ENCODE measurements around the gene SYNE3. TPM values are rescaled to one million over a fixed set of nuclear protein-coding genes. Genes with fewer than 3 reads are reported as not detected.
A peak's percentile ranks its signal among the peaks of the same experiment; 100 is the strongest.

SYNE3 gene
- total and polyA plus RNA-seq, 4 donors = 3.0 to 61.5 (median 23.0) TPM

- 9 to 10% methylated on average over 3 of the region's 3 CpGs for WGBS, 2 donors
- Histone ChIP-seq H3K4me1 (ENCODE audit: control insufficient read depth in 1 of 2, insufficient read depth in 2 of 2, low read length in 2 of 2) (no peaks in the 10 kb centered on the region), H3K9me3 (ENCODE audit: control insufficient read depth, low read length) (no peaks in the 10 kb centered on the region), H3K27me3 (ENCODE audit: control insufficient read depth in 1 of 2, insufficient read depth in 2 of 2, low read length in 1 of 2) (no peaks in the 10 kb centered on the region), H3K27ac (ENCODE audit: low read depth in 1 of 2, low read length in 2 of 2) (peak overlapping the region; percentile 30 to 70), H3K36me3 (ENCODE audit: control insufficient read depth in 1 of 2, insufficient read depth in 2 of 2, low read length in 1 of 2) (no peaks in the 10 kb centered on the region), H3K4me3 (ENCODE audit: low read length in 2 of 2) (no peak overlapping the region)
- intact Hi-C loops (cut with DNase I) = no loop called here
- DNase-seq (peak in 1 of 2 donors; percentile 69), ATAC-seq (ENCODE audit: low FRiP score) (peak; percentile 80)
These were observed 8.7 kb downstream of the SYNE3 start for GRCh38 chr14:95507701-95508103.

DNA sequence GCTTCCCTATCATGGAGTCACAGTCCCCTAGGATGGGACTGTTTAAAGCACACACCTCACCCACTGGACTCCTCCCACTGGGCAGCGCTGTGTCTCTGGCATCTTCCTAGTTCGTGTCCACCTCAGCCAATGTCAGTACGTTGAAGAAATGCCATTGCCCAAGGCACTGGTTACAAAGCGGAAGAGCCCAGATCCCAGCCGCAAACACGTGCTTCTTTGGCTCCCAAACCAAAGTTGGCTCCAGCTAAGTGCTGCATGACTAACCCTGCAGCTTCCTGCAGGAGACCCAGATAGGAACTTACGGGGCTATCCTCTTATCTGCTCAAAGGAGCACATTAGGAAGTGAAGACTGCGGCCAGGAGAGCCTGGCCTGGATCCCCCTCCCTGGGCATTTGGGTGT lies 9.3 kb downstream of the SYNE3 start:
- peak; percentile 85 to 87 for DNase-seq
- WGBS, 2 donors = 4% methylated on average over 8 of the region's 8 CpGs
- no peaks in the 10 kb centered on the region for H3K27me3 ChIP-seq (ENCODE audit: control insufficient read depth in 1 of 2, insufficient read depth in 2 of 2, low read length in 1 of 2)
- peak; percentile 89 for ATAC-seq (ENCODE audit: low FRiP score)
- H3K27ac ChIP-seq (ENCODE audit: low read depth in 1 of 2, low read length in 2 of 2) = peak overlapping the region; percentile 30 to 46
- intact Hi-C loops (cut with DNase I) = no loop called here
- no peaks in the 10 kb centered on the region for H3K4me1 ChIP-seq (ENCODE audit: control insufficient read depth in 1 of 2, insufficient read depth in 2 of 2, low read length in 2 of 2)
- H3K4me3 ChIP-seq (ENCODE audit: low read length in 2 of 2) = no peak overlapping the region
- H3K9me3 ChIP-seq (ENCODE audit: control insufficient read depth, low read length) = no peaks in the 10 kb centered on the region
- H3K36me3 ChIP-seq (ENCODE audit: control insufficient read depth in 1 of 2, insufficient read depth in 2 of 2, low read length in 1 of 2) = no peaks in the 10 kb centered on the region

- intact Hi-C loops (cut with DNase I) = no loop called here
- Histone ChIP-seq H3K4me1 (ENCODE audit: control insufficient read depth in 1 of 2, insufficient read depth in 2 of 2, low read length in 2 of 2) (peaks cover 0 to 1% of the 10 kb centered on the region in 2 donors), H3K27me3 (ENCODE audit: control insufficient read depth in 1 of 2, insufficient read depth in 2 of 2, low read length in 1 of 2) (no peaks in the 10 kb centered on the region), H3K36me3 (ENCODE audit: control insufficient read depth in 1 of 2, insufficient read depth in 2 of 2, low read length in 1 of 2) (no peaks in the 10 kb centered on the region), H3K27ac (ENCODE audit: low read depth in 1 of 2, low read length in 2 of 2) (no peak overlapping the region), H3K4me3 (ENCODE audit: low read length in 2 of 2) (no peak overlapping the region), H3K9me3 (ENCODE audit: control insufficient read depth, low read length) (no peaks in the 10 kb centered on the region)
- DNase-seq (peak; percentile 34 to 47), ATAC-seq (ENCODE audit: low FRiP score) (no peak)
- 85 to 87% methylated on average over 17 of the region's 17 CpGs for WGBS, 2 donors
These were observed 11.3 kb downstream of the SYNE3 start for GRCh38 chr14:95505030-95505589.

DNA sequence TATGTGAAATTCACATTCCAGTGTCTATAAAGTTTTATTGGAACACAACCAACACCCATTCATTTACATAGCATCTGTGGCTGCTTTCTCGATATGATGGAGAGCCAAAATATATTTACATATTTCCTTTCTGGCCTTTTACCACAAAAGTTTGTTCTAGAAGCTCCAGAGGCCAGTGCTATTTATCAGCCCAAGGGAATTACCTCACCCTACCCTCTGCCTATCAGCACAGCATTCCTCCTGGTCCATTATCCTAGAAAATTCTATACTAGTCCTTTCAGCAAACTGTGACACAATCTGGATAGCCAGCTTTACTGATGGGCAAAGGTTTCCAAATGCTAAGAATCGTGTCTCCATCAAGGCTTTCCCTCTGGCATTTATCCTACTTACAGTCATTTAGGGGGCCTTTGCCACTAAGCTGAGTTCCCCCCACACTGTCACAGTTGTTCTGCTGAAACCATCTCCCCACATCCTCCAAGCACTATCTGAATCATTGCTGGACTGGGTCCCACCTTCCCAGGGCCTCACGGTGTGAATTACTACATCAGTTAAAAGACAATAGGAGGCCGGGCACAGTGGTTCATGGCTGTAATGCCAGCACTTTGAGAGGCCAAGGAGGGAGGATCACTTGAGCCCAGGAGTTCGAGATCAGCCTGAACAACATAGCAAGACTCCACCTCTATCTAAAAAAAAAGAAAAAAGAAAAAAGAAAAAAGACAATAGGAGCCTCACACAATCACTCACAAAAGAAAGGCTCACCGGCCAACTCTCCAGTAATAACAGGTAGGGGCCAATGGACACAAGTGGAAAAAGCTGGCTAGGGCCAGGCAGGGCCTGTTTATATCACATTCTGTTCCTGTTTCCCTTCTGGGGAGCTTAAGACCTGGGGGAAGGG lies 12.1 kb downstream of the SYNE3 start:
- no peak overlapping the region for H3K27ac ChIP-seq (ENCODE audit: low read depth in 1 of 2, low read length in 2 of 2)
- no peak for ATAC-seq (ENCODE audit: low FRiP score)

GRCh38 chr14:95503365-95504134 lies 12.9 kb downstream of the SYNE3 start:
- Histone ChIP-seq H3K9me3 (ENCODE audit: control insufficient read depth, low read length) (no peaks in the 10 kb centered on the region), H3K36me3 (ENCODE audit: control insufficient read depth in 1 of 2, insufficient read depth in 2 of 2, low read length in 1 of 2) (no peaks in the 10 kb centered on the region), H3K27me3 (ENCODE audit: control insufficient read depth in 1 of 2, insufficient read depth in 2 of 2, low read length in 1 of 2) (no peaks in the 10 kb centered on the region), H3K4me1 (ENCODE audit: control insufficient read depth in 1 of 2, insufficient read depth in 2 of 2, low read length in 2 of 2) (peaks cover 0 to 1% of the 10 kb centered on the region in 2 donors), H3K4me3 (ENCODE audit: low read length in 2 of 2) (no peak overlapping the region), H3K27ac (ENCODE audit: low read depth in 1 of 2, low read length in 2 of 2) (no peak overlapping the region)
- intact Hi-C loops (cut with DNase I) = no loop called here
- DNase-seq (peak; percentile 35 to 38), ATAC-seq (ENCODE audit: low FRiP score) (no peak)
- 84 to 85% methylated on average over 8 of the region's 8 CpGs for WGBS, 2 donors

More for the DNA sequence above, 12.1 kb downstream of the SYNE3 start:
- Histone ChIP-seq H3K4me3 (ENCODE audit: low read length in 2 of 2) (no peak overlapping the region), H3K9me3 (ENCODE audit: control insufficient read depth, low read length) (no peaks in the 10 kb centered on the region), H3K27me3 (ENCODE audit: control insufficient read depth in 1 of 2, insufficient read depth in 2 of 2, low read length in 1 of 2) (no peaks in the 10 kb centered on the region), H3K4me1 (ENCODE audit: control insufficient read depth in 1 of 2, insufficient read depth in 2 of 2, low read length in 2 of 2) (peaks cover 0 to 1% of the 10 kb centered on the region in 2 donors), H3K36me3 (ENCODE audit: control insufficient read depth in 1 of 2, insufficient read depth in 2 of 2, low read length in 1 of 2) (no peaks in the 10 kb centered on the region)
- peak; percentile 33 to 54 for DNase-seq
- WGBS, 2 donors = 40 to 42% methylated on average over 6 of the region's 6 CpGs
- intact Hi-C loops (cut with DNase I) = no loop called here

DNA sequence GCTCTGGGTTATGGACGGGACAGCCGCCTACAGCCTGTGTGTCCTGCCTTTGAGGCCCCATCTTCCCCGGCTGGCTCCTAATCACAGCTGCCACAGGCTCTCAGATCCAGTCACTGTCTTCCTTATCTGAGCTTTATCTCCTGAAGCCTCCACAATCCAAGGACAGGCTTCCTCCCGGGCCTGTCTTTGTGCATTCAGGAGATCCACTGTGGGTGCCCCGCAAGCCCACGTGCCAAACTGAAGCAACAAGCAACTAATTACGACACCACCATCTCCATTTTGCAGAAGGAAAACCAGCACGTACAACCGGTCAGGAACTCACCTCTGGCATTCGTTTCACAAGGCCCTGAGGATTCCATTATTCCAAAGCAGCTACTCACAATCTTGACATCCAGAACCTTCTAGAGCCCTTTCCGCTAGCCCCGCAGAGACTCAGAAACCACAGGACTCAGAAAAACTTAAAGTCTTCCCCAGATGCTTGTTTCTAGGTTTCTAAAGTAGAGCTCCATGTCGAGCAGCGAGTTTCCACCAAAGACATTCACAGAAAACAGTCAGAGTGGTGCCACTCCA lies 14.0 kb downstream of the SYNE3 start:
- 93 to 97% methylated on average over 14 of the region's 14 CpGs for WGBS, 2 donors
- intact Hi-C loops (cut with DNase I) = no loop called here

DNA sequence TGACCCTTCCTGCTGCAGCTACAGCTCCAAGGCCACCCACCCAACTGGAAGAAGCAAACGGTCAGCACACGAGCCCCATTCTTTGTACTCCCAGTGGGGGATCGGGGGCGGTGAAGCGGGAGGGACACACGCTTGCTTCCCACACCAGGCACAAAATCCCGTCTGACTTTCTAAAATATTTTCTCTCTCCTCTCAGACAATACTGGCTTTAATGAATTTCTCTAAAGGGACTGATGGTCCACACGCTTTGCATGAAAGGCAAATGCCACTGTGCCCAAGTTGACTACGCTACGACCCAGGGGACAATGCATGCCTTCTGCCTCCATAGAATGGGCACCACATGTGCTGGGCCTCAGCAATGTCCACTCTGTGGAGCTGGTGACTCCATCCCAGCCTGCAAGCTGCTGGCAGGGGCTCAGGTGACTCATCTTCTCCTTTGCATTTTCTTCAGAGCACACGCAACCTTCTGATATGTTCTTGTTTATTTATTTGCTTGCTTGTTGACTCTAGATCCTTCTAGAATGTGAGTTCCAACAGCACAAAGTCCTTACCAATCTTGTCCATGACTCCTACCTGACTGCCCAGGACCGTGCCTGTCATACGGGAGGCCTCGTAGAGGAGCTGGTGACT lies 15.6 kb downstream of the SYNE3 start:
- H3K4me3 ChIP-seq (ENCODE audit: low read length in 2 of 2) = no peak overlapping the region
- H3K27me3 ChIP-seq (ENCODE audit: control insufficient read depth in 1 of 2, insufficient read depth in 2 of 2, low read length in 1 of 2) = no peaks in the 10 kb centered on the region
- no peaks in the 10 kb centered on the region for H3K36me3 ChIP-seq (ENCODE audit: control insufficient read depth in 1 of 2, insufficient read depth in 2 of 2, low read length in 1 of 2)
- H3K27ac ChIP-seq (ENCODE audit: low read depth in 1 of 2, low read length in 2 of 2) = no peak overlapping the region
- no peaks in the 10 kb centered on the region for H3K9me3 ChIP-seq (ENCODE audit: control insufficient read depth, low read length)
- H3K4me1 ChIP-seq (ENCODE audit: control insufficient read depth in 1 of 2, insufficient read depth in 2 of 2, low read length in 2 of 2) = peaks cover 1 to 5% of the 10 kb centered on the region in 2 donors
- WGBS, 2 donors = 67 to 70% methylated on average over 14 of the region's 14 CpGs
- DNase-seq (peak; percentile 78 to 89), ATAC-seq (ENCODE audit: low FRiP score) (peak; percentile 53)
- intact Hi-C loops (cut with DNase I) = no loop called here

More for the DNA sequence above, 14.0 kb downstream of the SYNE3 start:
- no peak for ATAC-seq (ENCODE audit: low FRiP score)
- H3K36me3 ChIP-seq (ENCODE audit: control insufficient read depth in 1 of 2, insufficient read depth in 2 of 2, low read length in 1 of 2) = no peaks in the 10 kb centered on the region
- H3K9me3 ChIP-seq (ENCODE audit: control insufficient read depth, low read length) = no peaks in the 10 kb centered on the region
- H3K4me3 ChIP-seq (ENCODE audit: low read length in 2 of 2) = no peak overlapping the region
- DNase-seq = peak in 1 of 2 donors; percentile 45
- no peaks in the 10 kb centered on the region for H3K27me3 ChIP-seq (ENCODE audit: control insufficient read depth in 1 of 2, insufficient read depth in 2 of 2, low read length in 1 of 2)
- peaks cover 0 to 1% of the 10 kb centered on the region in 2 donors for H3K4me1 ChIP-seq (ENCODE audit: control insufficient read depth in 1 of 2, insufficient read depth in 2 of 2, low read length in 2 of 2)
- H3K27ac ChIP-seq (ENCODE audit: low read depth in 1 of 2, low read length in 2 of 2) = no peak overlapping the region

DNA sequence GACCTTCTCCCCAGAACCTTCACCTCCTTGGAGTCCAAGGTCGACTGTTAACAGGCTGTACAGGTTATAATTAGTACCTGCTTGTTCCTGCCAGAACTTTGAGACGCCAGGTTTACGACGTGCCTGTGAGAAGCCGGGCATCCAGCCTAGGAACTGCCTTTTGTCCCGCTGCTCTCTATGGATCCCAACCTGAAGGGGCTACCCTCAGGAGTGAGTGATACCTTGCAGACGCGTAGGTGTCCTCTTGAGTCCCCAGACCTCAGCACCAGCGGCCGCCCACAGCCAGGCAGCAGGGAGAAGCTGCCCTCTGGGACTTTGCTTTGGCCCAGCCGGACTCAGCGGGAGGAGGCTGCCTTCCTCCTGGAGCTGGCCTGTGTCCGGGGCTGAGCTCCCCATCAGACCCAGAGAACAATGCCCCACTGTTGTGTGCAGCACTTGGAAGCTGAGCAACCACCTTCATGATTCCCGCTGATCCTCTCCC lies 16.2 kb downstream of the SYNE3 start:
- intact Hi-C loops (cut with DNase I) = no loop called here
- DNase-seq (peak; percentile 33 to 66), ATAC-seq (ENCODE audit: low FRiP score) (no peak)
- Histone ChIP-seq H3K36me3 (ENCODE audit: control insufficient read depth in 1 of 2, insufficient read depth in 2 of 2, low read length in 1 of 2) (no peaks in the 10 kb centered on the region), H3K4me3 (ENCODE audit: low read length in 2 of 2) (no peak overlapping the region), H3K4me1 (ENCODE audit: control insufficient read depth in 1 of 2, insufficient read depth in 2 of 2, low read length in 2 of 2) (peaks cover 1 to 5% of the 10 kb centered on the region in 2 donors), H3K27ac (ENCODE audit: low read depth in 1 of 2, low read length in 2 of 2) (no peak overlapping the region), H3K9me3 (ENCODE audit: control insufficient read depth, low read length) (no peaks in the 10 kb centered on the region), H3K27me3 (ENCODE audit: control insufficient read depth in 1 of 2, insufficient read depth in 2 of 2, low read length in 1 of 2) (no peaks in the 10 kb centered on the region)
- 57 to 58% methylated on average over 12 to 14 of the region's 14 CpGs for WGBS, 2 donors
